ENCODE results near the gene EPB42.

The EPB42 gene

GRCh38 chr15:43221422-43221821, 604 bp upstream of the EPB42 start:
- H3K4me3 ChIP-seq (ENCODE audit: low read depth, low read length): no peak overlapping the region
- H3K27ac ChIP-seq (ENCODE audit: extremely low read depth, low read depth, low read length): no peak overlapping the region
- H3K9me3 ChIP-seq (ENCODE audit: control insufficient read depth, insufficient read depth, low read depth, low read length): no peaks in the 10 kb centered on the region
- CTCF ChIA-PET: no interaction called here
- POLR2A ChIA-PET: no interaction called here
- TF ChIP-seq SP3 (tag by site-specific recombination; IDR thresholded peaks at IDR 0.05) (no peak), ZFP69B (tag by site-specific recombination; IDR thresholded peaks at IDR 0.05) (no peak), OVOL3 (tag by site-specific recombination; IDR thresholded peaks at IDR 0.05) (no peak), ZNF366 (tag by site-specific recombination; conservative IDR thresholded peaks at IDR 0.05) (no peak), ZNF514 (tag by site-specific recombination; IDR thresholded peaks at IDR 0.05) (no peak), ZNF837 (tag by site-specific recombination; IDR thresholded peaks at IDR 0.05) (no peak), OSR2 (tag by site-specific recombination; IDR thresholded peaks at IDR 0.05) (no peak), ZNF341 (tag by site-specific recombination; IDR thresholded peaks at IDR 0.05; ENCODE audit: low read depth) (no peak), ZNF221 (tag by site-specific recombination; IDR thresholded peaks at IDR 0.05; ENCODE audit: borderline replicate concordance) (no peak)
- no peaks in the 10 kb centered on the region for H3K36me3 ChIP-seq (ENCODE audit: control insufficient read depth in 2 of 2, insufficient read depth in 1 of 2, low read length in 2 of 2)
- H3K4me1 ChIP-seq (ENCODE audit: control insufficient read depth, insufficient read depth, low read length): no peaks in the 10 kb centered on the region

GRCh38 chr15:43219929-43220928, 589 bp downstream of the EPB42 start:
- no peaks in the 10 kb centered on the region for H3K9me3 ChIP-seq (ENCODE audit: control insufficient read depth, insufficient read depth, low read depth, low read length)
- ChIA-PET POLR2A (no interaction called here), CTCF (interaction anchor here (1.8 kb wide), 1 partner anchor 16 kb away, joined by 4 read pairs; no protein-coding TSS in a partner anchor)
- no peaks in the 10 kb centered on the region for H3K36me3 ChIP-seq (ENCODE audit: control insufficient read depth in 2 of 2, insufficient read depth in 1 of 2, low read length in 2 of 2)
- TF ChIP-seq EGR2 (tag by site-specific recombination; IDR thresholded peaks at IDR 0.05; ENCODE audit: low read depth) (peak; percentile 68), ZFHX2 (tag by site-specific recombination; conservative IDR thresholded peaks at IDR 0.05) (peak; percentile 24; the same call in 1 of the 2 replicates), OSR2 (tag by site-specific recombination; IDR thresholded peaks at IDR 0.05) (no peak), REST (tag by site-specific recombination; IDR thresholded peaks at IDR 0.05) (no peak)
- H3K4me3 ChIP-seq (ENCODE audit: low read depth, low read length): no peak overlapping the region
- no peaks in the 10 kb centered on the region for H3K4me1 ChIP-seq (ENCODE audit: control insufficient read depth, insufficient read depth, low read length)
- H3K27ac ChIP-seq (ENCODE audit: extremely low read depth, low read depth, low read length): no peak overlapping the region

- Histone ChIP-seq H3K9me3 (ENCODE audit: control insufficient read depth, insufficient read depth, low read depth, low read length) (no peaks in the 10 kb centered on the region), H3K36me3 (ENCODE audit: control insufficient read depth in 2 of 2, insufficient read depth in 1 of 2, low read length in 2 of 2) (no peaks in the 10 kb centered on the region), H3K4me3 (ENCODE audit: low read depth, low read length) (no peak overlapping the region), H3K4me1 (ENCODE audit: control insufficient read depth, insufficient read depth, low read length) (no peaks in the 10 kb centered on the region), H3K27ac (ENCODE audit: extremely low read depth, low read depth, low read length) (no peak overlapping the region)
- ChIA-PET POLR2A (no interaction called here), CTCF (interaction anchor here (0.6 to 1.8 kb wide), 5 partner anchors 9 to 54 kb away, joined by 3 to 4 read pairs (median 3); no protein-coding TSS in a partner anchor)
- TF ChIP-seq ZNF248 (tag by site-specific recombination; IDR thresholded peaks at IDR 0.05) (no peak), ELK4 (IDR thresholded peaks at IDR 0.05; ENCODE audit: borderline replicate concordance, low read depth, low read length) (no peak), ZFP69B (tag by site-specific recombination; IDR thresholded peaks at IDR 0.05) (no peak), ZBTB10 (tag by site-specific recombination; IDR thresholded peaks at IDR 0.05) (no peak), KLF10 (tag by site-specific recombination; IDR thresholded peaks at IDR 0.05) (no peak), ZNF37A (tag by site-specific recombination; IDR thresholded peaks at IDR 0.05) (no peak), ZNF335 (tag by site-specific recombination; conservative IDR thresholded peaks at IDR 0.05) (no peak), ZNF837 (tag by site-specific recombination; IDR thresholded peaks at IDR 0.05) (no peak)
These were observed 1.7 kb downstream of the EPB42 start for GRCh38 chr15:43218908-43219706.
